Measurements from ENCODE around the gene GALNTL6. TPM values are rescaled to one million over a fixed set of nuclear protein-coding genes. Genes with fewer than 3 reads are reported as not detected.

The GALNTL6 gene
- total RNA-seq, 1 donor from 2014 or later = not detected

- TF ChIP-seq CTCF (IDR thresholded peaks at IDR 0.05) = no peak
- H3K36me3 ChIP-seq = no peaks in the 10 kb centered on the region
- no peaks in the 10 kb centered on the region for H3K9me3 ChIP-seq
- H3K4me1 ChIP-seq = no peaks in the 10 kb centered on the region
- intact Hi-C loops (cut with DNase I) = no loop called here
- no peak overlapping the region for H3K27ac ChIP-seq
- DNase-seq (ENCODE audit: low spot score in 2 of 2) = no peak
- no peak overlapping the region for H3K4me3 ChIP-seq
- no peaks in the 10 kb centered on the region for H3K27me3 ChIP-seq
These were observed 19.5 kb upstream of the GALNTL6 start for GRCh38 chr4:171793723-171794122.

GRCh38 chr4:171794528-171794927 is 18.7 kb upstream of the GALNTL6 start:
- no peaks in the 10 kb centered on the region for H3K27me3 ChIP-seq
- no peak for TF ChIP-seq CTCF (IDR thresholded peaks at IDR 0.05)
- intact Hi-C loops (cut with DNase I) = no loop called here
- no peak for DNase-seq (ENCODE audit: low spot score in 2 of 2)
- H3K4me1 ChIP-seq = no peaks in the 10 kb centered on the region
- no peak overlapping the region for H3K27ac ChIP-seq
- no peak overlapping the region for H3K4me3 ChIP-seq
- no peaks in the 10 kb centered on the region for H3K36me3 ChIP-seq
- H3K9me3 ChIP-seq = no peaks in the 10 kb centered on the region

- Histone ChIP-seq H3K27ac (no peak overlapping the region), H3K4me3 (no peak overlapping the region), H3K4me1 (no peaks in the 10 kb centered on the region), H3K36me3 (no peaks in the 10 kb centered on the region), H3K27me3 (no peaks in the 10 kb centered on the region), H3K9me3 (no peaks in the 10 kb centered on the region)
- intact Hi-C loops (cut with DNase I) = no loop called here
- no peak for DNase-seq (ENCODE audit: low spot score in 2 of 2)
- TF ChIP-seq CTCF (IDR thresholded peaks at IDR 0.05) = no peak
These were observed 3.4 kb upstream of the GALNTL6 start for GRCh38 chr4:171809854-171810253.

- no peaks in the 10 kb centered on the region for H3K9me3 ChIP-seq
- H3K27me3 ChIP-seq = no peaks in the 10 kb centered on the region
- intact Hi-C loops (cut with DNase I) = no loop called here
- H3K27ac ChIP-seq = no peak overlapping the region
- no peak for DNase-seq (ENCODE audit: low spot score in 2 of 2)
- no peak for TF ChIP-seq CTCF (IDR thresholded peaks at IDR 0.05)
- no peaks in the 10 kb centered on the region for H3K36me3 ChIP-seq
- H3K4me1 ChIP-seq = no peaks in the 10 kb centered on the region
- peak overlapping the region; percentile 61 to 78 for H3K4me3 ChIP-seq
These were observed 905 bp upstream of the GALNTL6 start for GRCh38 chr4:171812333-171812664.

- intact Hi-C loops (cut with DNase I) = no loop called here
- no peak for DNase-seq (ENCODE audit: low spot score in 2 of 2)
- Histone ChIP-seq H3K27ac (peak overlapping the region; percentile 25 to 39), H3K27me3 (no peaks in the 10 kb centered on the region), H3K4me3 (peak overlapping the region; percentile 61 to 78), H3K36me3 (no peaks in the 10 kb centered on the region), H3K4me1 (no peaks in the 10 kb centered on the region), H3K9me3 (no peaks in the 10 kb centered on the region)
- TF ChIP-seq CTCF (IDR thresholded peaks at IDR 0.05) = no peak
These were observed 484 bp downstream of the GALNTL6 start for GRCh38 chr4:171813526-171814250.

- no peak overlapping the region for H3K27ac ChIP-seq
- peak overlapping the region in 1 of 2 donors; percentile 78 for H3K4me3 ChIP-seq
- no peaks in the 10 kb centered on the region for H3K27me3 ChIP-seq
- no peaks in the 10 kb centered on the region for H3K4me1 ChIP-seq
- H3K9me3 ChIP-seq = no peaks in the 10 kb centered on the region
- no peak for TF ChIP-seq CTCF (IDR thresholded peaks at IDR 0.05)
- H3K36me3 ChIP-seq = no peaks in the 10 kb centered on the region
- DNase-seq (ENCODE audit: low spot score in 2 of 2) = no peak
- intact Hi-C loops (cut with DNase I) = no loop called here
These were observed 1.3 kb downstream of the GALNTL6 start for GRCh38 chr4:171814545-171814944.
